OCI-LY3 (cell line): ENCODE data around the gene CCND1.

Source experiments
- EZH2phosphoT487 ChIP-seq: fragments of 200-600 bp; shearing (Covaris generic); IDR thresholded peaks from 2 replicates; pipeline ENCODE4 v1.6.1; 2018; ENCODE audit warnings: antibody characterized with exemption, mixed run types, low read depth
- TF ChIP-seq, protein P1 (sequence below): fragments of 200-600, 300-600 bp; sonication (generic); IDR thresholded peaks from 2 replicates; pipeline ENCODE4 v1.5.1; 2014; ENCODE audit warnings: antibody characterized with exemption, low read length, low read depth

- TF ChIP-seq, protein P1, sequence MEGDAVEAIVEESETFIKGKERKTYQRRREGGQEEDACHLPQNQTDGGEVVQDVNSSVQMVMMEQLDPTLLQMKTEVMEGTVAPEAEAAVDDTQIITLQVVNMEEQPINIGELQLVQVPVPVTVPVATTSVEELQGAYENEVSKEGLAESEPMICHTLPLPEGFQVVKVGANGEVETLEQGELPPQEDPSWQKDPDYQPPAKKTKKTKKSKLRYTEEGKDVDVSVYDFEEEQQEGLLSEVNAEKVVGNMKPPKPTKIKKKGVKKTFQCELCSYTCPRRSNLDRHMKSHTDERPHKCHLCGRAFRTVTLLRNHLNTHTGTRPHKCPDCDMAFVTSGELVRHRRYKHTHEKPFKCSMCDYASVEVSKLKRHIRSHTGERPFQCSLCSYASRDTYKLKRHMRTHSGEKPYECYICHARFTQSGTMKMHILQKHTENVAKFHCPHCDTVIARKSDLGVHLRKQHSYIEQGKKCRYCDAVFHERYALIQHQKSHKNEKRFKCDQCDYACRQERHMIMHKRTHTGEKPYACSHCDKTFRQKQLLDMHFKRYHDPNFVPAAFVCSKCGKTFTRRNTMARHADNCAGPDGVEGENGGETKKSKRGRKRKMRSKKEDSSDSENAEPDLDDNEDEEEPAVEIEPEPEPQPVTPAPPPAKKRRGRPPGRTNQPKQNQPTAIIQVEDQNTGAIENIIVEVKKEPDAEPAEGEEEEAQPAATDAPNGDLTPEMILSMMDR = no peak
- no peak for TF ChIP-seq EZH2phosphoT487
These were observed 41.8 kb downstream of the CCND1 start for GRCh38 chr11:69682681-69683326.
